GM23338 (cell line): ENCODE measurements around the gene NKAPD1.

Experiments
- CREB1 ChIP-seq: fragments of 250-450 bp; sonication (Bioruptor Pico); IDR thresholded peaks from 2 replicates; pipeline ENCODE4 v1.5.0; 2020; ENCODE audit warnings: low read depth, mild to moderate bottlenecking, moderate library complexity
- EZH2 ChIP-seq: fragments of 200-600 bp; sonication (generic); IDR thresholded peaks from one replicate; pipeline ENCODE4 v1.8.0; 2017; ENCODE audit warnings: antibody characterized with exemption, mild to moderate bottlenecking, low read depth; ENCODE audit not compliant: unreplicated experiment
- EZH2phosphoT487 ChIP-seq: fragments of 200-600 bp; sonication (generic); IDR thresholded peaks from one replicate; pipeline ENCODE4 v1.8.1; 2018; ENCODE audit warnings: antibody characterized with exemption; ENCODE audit not compliant: unreplicated experiment
- JUNB ChIP-seq: IDR thresholded peaks from one replicate; pipeline ENCODE4 v1.6.1; 2016; ENCODE audit warnings: antibody characterized with exemption; ENCODE audit not compliant: unreplicated experiment
- NANOG ChIP-seq: IDR thresholded peaks from 2 replicates; pipeline ENCODE4 v1.6.1; 2016; ENCODE audit warnings: antibody characterized with exemption, borderline replicate concordance
- POLR2AphosphoS5 ChIP-seq: IDR thresholded peaks from 2 replicates; pipeline ENCODE4 v1.6.1; 2016; ENCODE audit warnings: antibody characterized with exemption, low read depth
- TF ChIP-seq, protein P1 (sequence below), 2 experiments: fragments of 200-600 bp in 1 of 2; sonication (generic) in 1 of 2; conservative IDR thresholded peaks; 2 replicates each; pipeline versions ENCODE4 v1.5.1 to v1.6.1; 2016 to 2017; ENCODE audit warnings: antibody characterized with exemption in 2 of 2, low read depth in 2 of 2, mild to moderate bottlenecking in 2 of 2, moderate library complexity in 1 of 2
- TF ChIP-seq, protein P2 (sequence below): IDR thresholded peaks from one replicate; pipeline ENCODE4 v1.6.1; 2018; ENCODE audit warnings: antibody characterized with exemption; ENCODE audit not compliant: unreplicated experiment

DNA sequence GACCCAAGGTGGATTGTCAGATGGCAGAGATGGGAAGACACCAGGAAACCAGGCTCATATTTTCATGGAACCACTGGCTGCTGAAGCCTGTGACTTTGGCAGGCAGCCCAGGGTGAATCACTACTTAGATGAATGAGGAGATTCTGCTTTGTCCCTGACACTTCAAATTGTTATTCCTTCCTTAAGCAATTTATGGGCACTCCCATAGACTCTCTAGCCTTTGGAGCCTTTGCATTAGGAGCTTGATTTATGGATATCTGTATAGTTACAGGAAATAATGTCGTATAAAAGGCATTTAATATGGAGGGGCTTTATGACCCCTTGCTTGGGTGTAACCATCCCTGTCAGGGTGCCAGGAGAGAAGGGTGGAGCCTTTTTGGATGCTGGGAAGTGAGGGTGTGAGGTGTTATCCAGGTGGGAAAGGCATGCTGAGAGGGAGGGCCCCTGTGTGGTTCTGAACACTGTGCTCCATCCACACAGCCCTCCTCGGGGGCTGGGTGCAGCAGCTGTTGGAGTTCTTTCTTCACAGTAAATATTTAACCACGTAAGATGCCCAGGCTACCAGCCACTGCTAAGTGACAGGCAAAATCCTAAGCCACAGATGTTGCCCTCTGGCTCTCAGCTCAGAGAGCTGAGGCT, 54.5 kb downstream of the NKAPD1 start:
- no peak for TF ChIP-seq JUNB
- TF ChIP-seq, protein P1, sequence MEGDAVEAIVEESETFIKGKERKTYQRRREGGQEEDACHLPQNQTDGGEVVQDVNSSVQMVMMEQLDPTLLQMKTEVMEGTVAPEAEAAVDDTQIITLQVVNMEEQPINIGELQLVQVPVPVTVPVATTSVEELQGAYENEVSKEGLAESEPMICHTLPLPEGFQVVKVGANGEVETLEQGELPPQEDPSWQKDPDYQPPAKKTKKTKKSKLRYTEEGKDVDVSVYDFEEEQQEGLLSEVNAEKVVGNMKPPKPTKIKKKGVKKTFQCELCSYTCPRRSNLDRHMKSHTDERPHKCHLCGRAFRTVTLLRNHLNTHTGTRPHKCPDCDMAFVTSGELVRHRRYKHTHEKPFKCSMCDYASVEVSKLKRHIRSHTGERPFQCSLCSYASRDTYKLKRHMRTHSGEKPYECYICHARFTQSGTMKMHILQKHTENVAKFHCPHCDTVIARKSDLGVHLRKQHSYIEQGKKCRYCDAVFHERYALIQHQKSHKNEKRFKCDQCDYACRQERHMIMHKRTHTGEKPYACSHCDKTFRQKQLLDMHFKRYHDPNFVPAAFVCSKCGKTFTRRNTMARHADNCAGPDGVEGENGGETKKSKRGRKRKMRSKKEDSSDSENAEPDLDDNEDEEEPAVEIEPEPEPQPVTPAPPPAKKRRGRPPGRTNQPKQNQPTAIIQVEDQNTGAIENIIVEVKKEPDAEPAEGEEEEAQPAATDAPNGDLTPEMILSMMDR (conservative IDR thresholded peaks at IDR 0.05; ENCODE audit: low read depth in 2 of 2): no peak
- TF ChIP-seq, protein P2, sequence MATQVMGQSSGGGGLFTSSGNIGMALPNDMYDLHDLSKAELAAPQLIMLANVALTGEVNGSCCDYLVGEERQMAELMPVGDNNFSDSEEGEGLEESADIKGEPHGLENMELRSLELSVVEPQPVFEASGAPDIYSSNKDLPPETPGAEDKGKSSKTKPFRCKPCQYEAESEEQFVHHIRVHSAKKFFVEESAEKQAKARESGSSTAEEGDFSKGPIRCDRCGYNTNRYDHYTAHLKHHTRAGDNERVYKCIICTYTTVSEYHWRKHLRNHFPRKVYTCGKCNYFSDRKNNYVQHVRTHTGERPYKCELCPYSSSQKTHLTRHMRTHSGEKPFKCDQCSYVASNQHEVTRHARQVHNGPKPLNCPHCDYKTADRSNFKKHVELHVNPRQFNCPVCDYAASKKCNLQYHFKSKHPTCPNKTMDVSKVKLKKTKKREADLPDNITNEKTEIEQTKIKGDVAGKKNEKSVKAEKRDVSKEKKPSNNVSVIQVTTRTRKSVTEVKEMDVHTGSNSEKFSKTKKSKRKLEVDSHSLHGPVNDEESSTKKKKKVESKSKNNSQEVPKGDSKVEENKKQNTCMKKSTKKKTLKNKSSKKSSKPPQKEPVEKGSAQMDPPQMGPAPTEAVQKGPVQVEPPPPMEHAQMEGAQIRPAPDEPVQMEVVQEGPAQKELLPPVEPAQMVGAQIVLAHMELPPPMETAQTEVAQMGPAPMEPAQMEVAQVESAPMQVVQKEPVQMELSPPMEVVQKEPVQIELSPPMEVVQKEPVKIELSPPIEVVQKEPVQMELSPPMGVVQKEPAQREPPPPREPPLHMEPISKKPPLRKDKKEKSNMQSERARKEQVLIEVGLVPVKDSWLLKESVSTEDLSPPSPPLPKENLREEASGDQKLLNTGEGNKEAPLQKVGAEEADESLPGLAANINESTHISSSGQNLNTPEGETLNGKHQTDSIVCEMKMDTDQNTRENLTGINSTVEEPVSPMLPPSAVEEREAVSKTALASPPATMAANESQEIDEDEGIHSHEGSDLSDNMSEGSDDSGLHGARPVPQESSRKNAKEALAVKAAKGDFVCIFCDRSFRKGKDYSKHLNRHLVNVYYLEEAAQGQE: no peak
- TF ChIP-seq POLR2AphosphoS5: no peak
- TF ChIP-seq CREB1 (CRISPR knock-in tag): no peak
- TF ChIP-seq EZH2phosphoT487: no peak
- TF ChIP-seq EZH2: no peak
- TF ChIP-seq NANOG: no peak
